SW480 (cell line): ENCODE data around the gene GRIA2.
"Not testable (repeated sequence)": the region's sequence is repeated elsewhere in the genome, so short reads cannot be mapped to it uniquely, and the experiment has no call there.

Source experiments
- DNase-seq: peaks from one replicate; pipeline ENCODE4 v3.0.0-alpha.2; 2016; ENCODE audit warnings: low spot score

Gene GRIA2

GRCh38 chr4:157220371-157220881 is at the start of gene GRIA2:
TSS of gene GRIA2 (plus strand) at chr4:157220728. CDS start at chr4:157221043, 315 bp downstream.
- no peak for DNase-seq

GRCh38 chr4:157172011-157172410 is 48.5 kb upstream of the GRIA2 start:
- no peak for DNase-seq

GRCh38 chr4:157180268-157180667 is 40.3 kb upstream of the GRIA2 start:
- DNase-seq = not testable (repeated sequence)

- no peak for DNase-seq
Observed at GRCh38 chr4:157184300-157184699, 36.2 kb upstream of the GRIA2 start.

GRCh38 chr4:157185363-157185762 is 35.2 kb upstream of the GRIA2 start:
- DNase-seq = no peak

- no peak for DNase-seq
Observed at GRCh38 chr4:157195374-157195773, 25.2 kb upstream of the GRIA2 start.

GRCh38 chr4:157196046-157196445 is 24.5 kb upstream of the GRIA2 start:
- no peak for DNase-seq

GRCh38 chr4:157204634-157205244 is 15.8 kb upstream of the GRIA2 start:
- DNase-seq = no peak

GRCh38 chr4:157217708-157218107 is 2.8 kb upstream of the GRIA2 start:
- DNase-seq = no peak

GRCh38 chr4:157219711-157220370 is 687 bp upstream of the GRIA2 start:
- DNase-seq = no peak

- no peak for DNase-seq
Observed at GRCh38 chr4:157221426-157221894, 932 bp downstream of the GRIA2 start.

- DNase-seq = no peak
Observed at GRCh38 chr4:157221895-157222770, 1.6 kb downstream of the GRIA2 start.

- no peak for DNase-seq
Observed at GRCh38 chr4:157222771-157223160, 2.2 kb downstream of the GRIA2 start.

GRCh38 chr4:157223456-157223855 is 2.9 kb downstream of the GRIA2 start:
- DNase-seq = no peak

GRCh38 chr4:157225096-157225495 is 4.6 kb downstream of the GRIA2 start:
- DNase-seq = no peak

- DNase-seq = no peak
Observed at GRCh38 chr4:157226035-157226434, 5.5 kb downstream of the GRIA2 start.

- no peak for DNase-seq
Observed at GRCh38 chr4:157226601-157227000, 6.1 kb downstream of the GRIA2 start.

GRCh38 chr4:157231525-157231924 is 11.0 kb downstream of the GRIA2 start:
- no peak for DNase-seq

- DNase-seq = no peak
Observed at GRCh38 chr4:157242871-157243270, 22.3 kb downstream of the GRIA2 start.

GRCh38 chr4:157244348-157244747 is 23.8 kb downstream of the GRIA2 start:
- no peak for DNase-seq

GRCh38 chr4:157245351-157245750 is 24.8 kb downstream of the GRIA2 start:
- no peak for DNase-seq

- no peak for DNase-seq
Observed at GRCh38 chr4:157246964-157247363, 26.4 kb downstream of the GRIA2 start.

- not testable (repeated sequence) for DNase-seq
Observed at GRCh38 chr4:157258165-157258564, 37.6 kb downstream of the GRIA2 start.
